Embryonic facial prominence (tissue), 1 donor: ENCODE data around the gene SLC8A1.

Experiments used
- DNase-seq: peaks from one replicate; pipeline ENCODE4 v3.0.0-alpha.2; 2016; ENCODE audit errors: extremely low spot score

Gene SLC8A1

GRCh38 chr2:40048506-40048905 is 403.4 kb downstream of the SLC8A1 start:
- no peak for DNase-seq

DNA sequence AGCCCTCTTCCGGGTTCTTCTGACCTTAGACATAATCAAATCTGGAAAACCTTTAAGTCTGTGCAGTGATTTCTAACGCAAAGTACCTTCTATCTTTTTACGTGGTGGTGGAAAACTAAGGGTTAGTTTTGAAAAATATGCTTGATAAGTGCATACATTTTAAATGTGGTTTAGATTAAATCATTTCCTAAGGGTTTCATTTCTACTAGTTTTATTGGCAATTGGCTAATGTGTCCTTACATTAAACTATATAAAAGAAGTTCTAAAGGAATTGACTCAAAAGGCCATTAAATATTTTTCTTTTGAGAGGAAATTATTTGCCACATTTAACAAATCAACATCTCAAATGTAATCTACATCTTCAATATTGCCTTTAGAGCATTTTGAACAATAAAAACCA is 404.5 kb downstream of the SLC8A1 start:
- DNase-seq: no peak
